Fibroblast of skin of scalp (primary cell): ENCODE measurements around the gene TYRP1. TPM values are rescaled to one million over a fixed set of nuclear protein-coding genes. Genes with fewer than 3 reads are reported as not detected.
A peak's percentile ranks its signal among the peaks of the same experiment; 100 is the strongest.
"Not testable (repeated sequence)": the region's sequence is repeated elsewhere in the genome, so short reads cannot be mapped to it uniquely, and the experiment has no call there.

Experiments used
- DNase-seq: peaks from one replicate; pipeline ENCODE4 v3.0.0-alpha.2; 2013
- polyA plus RNA-seq, 2 experiments: library from polyadenylated mRNA; unstranded; fragments of 120-200 nt; gene quantifications; one replicate each; pipeline ENCODE4 v1.2.1, GENCODE V29; 2013; ENCODE audit not compliant: insufficient read length in 2 of 2

Gene TYRP1, protein sequence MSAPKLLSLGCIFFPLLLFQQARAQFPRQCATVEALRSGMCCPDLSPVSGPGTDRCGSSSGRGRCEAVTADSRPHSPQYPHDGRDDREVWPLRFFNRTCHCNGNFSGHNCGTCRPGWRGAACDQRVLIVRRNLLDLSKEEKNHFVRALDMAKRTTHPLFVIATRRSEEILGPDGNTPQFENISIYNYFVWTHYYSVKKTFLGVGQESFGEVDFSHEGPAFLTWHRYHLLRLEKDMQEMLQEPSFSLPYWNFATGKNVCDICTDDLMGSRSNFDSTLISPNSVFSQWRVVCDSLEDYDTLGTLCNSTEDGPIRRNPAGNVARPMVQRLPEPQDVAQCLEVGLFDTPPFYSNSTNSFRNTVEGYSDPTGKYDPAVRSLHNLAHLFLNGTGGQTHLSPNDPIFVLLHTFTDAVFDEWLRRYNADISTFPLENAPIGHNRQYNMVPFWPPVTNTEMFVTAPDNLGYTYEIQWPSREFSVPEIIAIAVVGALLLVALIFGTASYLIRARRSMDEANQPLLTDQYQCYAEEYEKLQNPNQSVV
- polyA plus RNA-seq (2013, experiment 1 of 2; ENCODE audit: insufficient read length): 0.20 TPM
- polyA plus RNA-seq (2013, experiment 2 of 2; ENCODE audit: insufficient read length): 0.64 TPM

DNA sequence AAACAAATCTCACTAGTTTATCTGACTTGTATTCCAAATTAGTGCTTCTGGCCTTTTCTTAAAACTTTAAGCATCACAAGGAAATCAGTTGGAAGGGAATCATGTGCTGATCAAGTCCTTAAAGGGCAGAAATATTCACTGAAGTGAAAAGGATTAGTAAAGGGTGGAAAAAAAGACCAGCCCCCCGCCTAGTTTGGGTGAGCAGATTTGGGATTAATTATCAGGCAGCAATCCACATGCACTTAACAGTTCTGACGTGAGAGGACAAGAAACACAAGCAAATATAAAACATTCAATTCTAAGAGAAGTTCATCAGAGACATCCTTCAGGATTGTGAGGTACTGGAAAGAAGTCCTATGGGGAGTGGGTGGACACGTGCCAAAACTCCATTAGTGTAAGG is at the start of gene TYRP1:
TSS of gene TYRP1 (plus strand) at position 245 of the 400 bp plus-strand sequence. CDS start 612 bp downstream, outside the sequence.
- no peak for DNase-seq

DNA sequence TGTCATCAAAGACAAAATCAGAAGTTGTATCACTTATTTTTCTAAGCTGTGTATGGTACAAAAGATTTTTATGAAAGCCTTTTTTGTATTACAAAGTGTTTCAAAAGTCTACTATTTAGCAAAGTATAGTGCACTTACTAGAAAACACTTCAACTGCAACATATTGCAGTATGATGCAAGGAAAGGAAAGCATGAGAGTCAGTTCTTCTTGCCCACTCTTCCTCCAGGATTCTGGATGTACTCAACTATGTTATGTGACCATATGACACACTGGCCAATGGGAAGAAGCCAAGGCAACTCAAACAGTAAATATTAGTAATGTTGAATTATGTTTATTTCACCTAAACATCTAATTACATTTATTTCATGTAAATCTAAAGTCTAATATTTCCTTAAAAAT is 49.5 kb upstream of the TYRP1 start:
- DNase-seq: peak; percentile 47

- no peak for DNase-seq
Observed at GRCh38 chr9:12648925-12649324, 44.3 kb upstream of the TYRP1 start.

DNA sequence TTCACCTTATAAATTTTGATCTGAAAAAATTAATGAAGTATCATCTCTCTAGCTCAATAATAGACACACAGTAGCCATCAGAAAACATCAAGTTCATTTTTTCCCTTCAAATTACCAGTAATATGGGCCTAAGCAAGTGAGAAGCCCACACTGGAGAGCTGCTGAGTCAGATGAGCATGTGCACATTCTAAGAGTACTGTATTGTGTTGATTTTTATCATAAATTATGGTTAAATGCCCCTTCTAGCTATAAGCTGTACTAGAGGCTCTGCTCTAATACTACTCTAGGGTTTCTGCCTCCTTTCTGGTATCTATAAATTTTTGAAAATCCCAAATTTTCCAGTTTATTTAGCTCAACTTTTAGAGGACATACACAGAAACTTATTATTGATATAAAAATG is 42.1 kb upstream of the TYRP1 start:
- no peak for DNase-seq

- no peak for DNase-seq
Observed at GRCh38 chr9:12652973-12653372, 40.2 kb upstream of the TYRP1 start.

DNA sequence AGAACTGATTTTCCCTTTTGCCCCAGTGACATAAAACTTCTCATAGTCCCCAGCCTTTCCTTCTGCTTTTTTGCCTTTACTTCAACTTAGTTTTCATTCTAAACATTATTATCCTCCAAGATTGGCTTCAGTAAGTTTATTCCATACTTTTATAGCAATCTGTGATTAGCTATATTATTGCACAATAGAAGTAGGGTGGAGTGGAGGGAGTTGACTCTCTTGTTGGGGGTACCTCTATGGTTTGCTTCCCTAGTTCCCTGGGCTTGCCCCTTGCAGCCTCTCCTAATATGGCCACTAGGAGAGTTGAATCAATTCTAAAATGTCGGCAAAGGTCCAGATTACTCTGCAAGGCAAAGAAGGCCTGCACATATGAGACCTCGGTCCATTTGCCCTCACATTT is 36.4 kb upstream of the TYRP1 start:
- DNase-seq: no peak

DNA sequence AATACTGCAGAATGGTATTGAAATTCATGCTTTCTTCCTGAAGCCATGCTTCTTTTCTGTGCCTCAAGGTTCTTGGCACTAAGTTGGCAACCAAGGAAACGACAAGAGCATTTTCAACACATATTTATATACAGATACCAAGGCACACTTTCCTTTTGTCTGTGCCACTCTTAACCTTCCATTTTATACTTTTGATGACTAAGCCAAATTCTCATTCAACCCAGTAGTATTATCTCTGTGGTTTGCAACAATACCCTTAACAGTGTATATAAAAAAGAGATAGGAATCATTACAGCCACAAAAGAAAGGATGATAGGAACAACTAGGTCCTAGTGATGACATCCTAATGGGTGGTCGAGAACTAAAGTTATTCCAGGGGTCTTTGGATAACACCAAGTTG is 36.0 kb upstream of the TYRP1 start:
- no peak for DNase-seq

DNA sequence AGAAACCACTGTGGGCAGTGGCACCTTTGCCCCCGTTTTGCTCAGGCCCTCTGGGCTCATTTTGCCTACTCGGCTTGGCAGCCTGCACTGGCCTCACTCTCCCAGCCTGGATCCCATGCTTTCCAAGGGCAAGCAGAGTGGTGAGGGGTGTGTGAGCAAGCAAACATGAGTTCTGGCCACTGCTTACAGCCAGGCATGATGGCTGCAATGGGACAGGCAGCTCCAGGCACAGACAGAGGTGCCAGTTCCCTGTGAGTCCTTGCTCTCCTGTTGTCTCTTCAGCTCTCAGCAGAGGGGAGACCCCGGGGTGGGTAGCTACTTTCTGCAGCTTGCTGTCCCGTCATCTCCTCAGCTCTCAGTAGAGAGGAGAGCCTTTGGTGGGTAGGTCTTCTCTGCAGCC is 35.2 kb upstream of the TYRP1 start:
- DNase-seq: no peak

- DNase-seq: no peak
Observed at GRCh38 chr9:12658531-12659209, 34.5 kb upstream of the TYRP1 start.

DNA sequence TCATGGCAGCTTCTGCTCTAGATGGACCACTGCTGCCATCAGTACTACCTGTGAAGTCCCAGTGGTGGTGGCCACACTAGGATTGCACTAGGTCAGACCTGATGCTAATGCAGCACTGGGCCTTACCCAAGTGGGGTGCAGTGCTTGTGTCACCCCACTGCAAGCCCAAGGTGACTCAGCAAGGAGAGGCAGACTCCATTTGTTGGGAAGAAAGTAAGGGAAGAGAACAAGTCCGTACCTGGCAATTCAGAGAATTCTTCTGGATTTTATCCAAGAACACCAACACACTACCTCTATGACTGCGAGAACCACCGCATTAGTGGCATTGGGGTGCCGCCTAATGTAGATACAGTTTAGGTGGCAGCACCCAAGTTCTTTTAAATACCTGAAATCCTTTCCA is 34.0 kb upstream of the TYRP1 start:
- no peak for DNase-seq

DNA sequence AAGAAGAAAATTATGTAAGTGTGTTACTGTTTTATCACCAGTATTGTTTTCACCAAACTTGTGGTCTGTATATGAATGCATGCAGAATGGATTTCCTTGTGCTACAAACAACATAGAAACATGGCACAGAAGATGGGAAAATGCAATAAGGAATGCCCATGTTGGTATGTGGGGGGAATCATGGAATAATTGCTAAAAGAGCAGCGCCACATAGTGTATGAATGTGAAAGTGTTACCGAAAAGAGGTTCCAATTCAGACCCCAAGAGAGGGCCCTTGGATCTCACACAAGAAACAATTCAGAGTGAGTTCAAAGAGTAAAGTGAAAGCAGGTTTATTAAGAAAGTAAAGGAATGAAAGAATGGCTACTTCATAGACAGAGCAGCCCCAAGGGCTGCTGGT is 26.4 kb upstream of the TYRP1 start:
- no peak for DNase-seq

- DNase-seq: no peak
Observed at GRCh38 chr9:12667892-12668291, 25.3 kb upstream of the TYRP1 start.

DNA sequence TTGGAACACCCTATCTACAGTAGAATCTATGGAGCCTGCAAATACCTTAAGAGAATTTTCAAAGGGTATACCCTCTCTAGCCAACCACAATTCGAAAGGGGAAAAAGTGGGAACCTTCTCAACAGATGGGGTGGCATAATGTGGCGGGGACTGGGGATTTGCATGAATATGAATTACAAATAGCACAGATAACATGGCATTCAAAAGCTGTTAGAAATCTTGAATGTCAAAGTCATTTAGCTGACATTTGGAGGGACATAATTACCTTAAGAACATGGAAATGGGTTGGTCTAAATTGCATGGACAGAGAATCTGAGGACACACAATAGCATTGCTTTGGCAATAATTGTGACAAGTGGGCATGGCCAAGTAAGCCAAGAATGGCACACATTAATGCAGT is 23.2 kb upstream of the TYRP1 start:
- no peak for DNase-seq

- no peak for DNase-seq
Observed at GRCh38 chr9:12674961-12675360, 18.2 kb upstream of the TYRP1 start.

DNA sequence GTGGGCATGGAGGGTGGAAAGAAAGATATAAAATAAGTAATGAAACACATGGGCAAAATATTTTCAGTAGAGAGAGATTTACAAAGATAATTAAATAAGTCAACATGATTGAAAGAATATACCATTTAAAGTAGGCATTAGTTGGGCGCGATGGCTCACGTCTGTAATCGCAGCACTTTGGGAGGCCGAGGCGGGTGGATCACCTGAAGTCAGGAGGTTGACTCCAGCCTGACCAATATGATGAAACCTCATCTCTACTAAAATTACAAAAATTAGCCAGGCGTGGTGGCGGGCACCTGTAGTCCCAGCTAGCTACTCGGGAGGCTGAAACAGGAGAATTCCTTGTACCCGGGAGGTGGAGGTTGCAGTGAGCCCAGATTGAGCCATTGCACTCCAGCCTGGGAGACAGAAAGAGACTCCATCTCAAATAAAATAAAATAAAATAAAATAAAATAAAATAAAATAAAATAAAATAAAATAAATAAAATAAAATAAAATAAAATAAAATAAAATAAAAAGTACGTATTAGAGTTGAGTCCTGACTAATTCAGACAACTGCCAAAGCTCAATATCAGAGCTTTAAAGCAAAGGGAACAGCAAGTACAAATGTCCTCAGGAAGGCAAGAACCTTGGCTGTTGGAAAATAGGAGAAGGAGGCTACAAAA is 15.6 kb upstream of the TYRP1 start:
- not testable (repeated sequence) for DNase-seq

GRCh38 chr9:12680341-12680740 is 12.8 kb upstream of the TYRP1 start:
- DNase-seq: peak; percentile 74

- DNase-seq: no peak
Observed at GRCh38 chr9:12680757-12681156, 12.4 kb upstream of the TYRP1 start.

- peak; percentile 73 for DNase-seq
Observed at GRCh38 chr9:12681620-12682019, 11.6 kb upstream of the TYRP1 start.

GRCh38 chr9:12684974-12685373 is 8.2 kb upstream of the TYRP1 start:
- no peak for DNase-seq

GRCh38 chr9:12689233-12689632 is 4.0 kb upstream of the TYRP1 start:
- DNase-seq: no peak

DNA sequence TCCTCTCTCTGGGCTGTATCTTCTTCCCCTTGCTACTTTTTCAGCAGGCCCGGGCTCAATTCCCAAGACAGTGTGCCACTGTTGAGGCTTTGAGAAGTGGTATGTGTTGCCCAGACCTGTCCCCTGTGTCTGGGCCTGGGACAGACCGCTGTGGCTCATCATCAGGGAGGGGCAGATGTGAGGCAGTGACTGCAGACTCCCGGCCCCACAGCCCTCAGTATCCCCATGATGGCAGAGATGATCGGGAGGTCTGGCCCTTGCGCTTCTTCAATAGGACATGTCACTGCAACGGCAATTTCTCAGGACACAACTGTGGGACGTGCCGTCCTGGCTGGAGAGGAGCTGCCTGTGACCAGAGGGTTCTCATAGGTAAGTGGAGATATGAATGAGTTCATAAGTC is 828 bp downstream of the TYRP1 start:
- DNase-seq: no peak

- peak; percentile 25 for DNase-seq
Observed at GRCh38 chr9:12695474-12695873, 2.3 kb downstream of the TYRP1 start.
